ENCODE data around the gene GPATCH2.

GRCh38 chr1:217563179-217563578, 67.7 kb downstream of the GPATCH2 start:
- no peak for TF ChIP-seq EZH2 (IDR thresholded peaks at IDR 0.05; ENCODE audit: low read length, missing control alignments)
- no peak for TF ChIP-seq CTCF (conservative IDR thresholded peaks at IDR 0.05 in 1 of 2, IDR thresholded peaks at IDR 0.05 in 1 of 2; ENCODE audit: low read depth in 1 of 2, low read length in 2 of 2)

Data from fibroblast of lung (primary cell).